Measurements from ENCODE around the gene KRTAP4-2.

Gene KRTAP4-2

DNA sequence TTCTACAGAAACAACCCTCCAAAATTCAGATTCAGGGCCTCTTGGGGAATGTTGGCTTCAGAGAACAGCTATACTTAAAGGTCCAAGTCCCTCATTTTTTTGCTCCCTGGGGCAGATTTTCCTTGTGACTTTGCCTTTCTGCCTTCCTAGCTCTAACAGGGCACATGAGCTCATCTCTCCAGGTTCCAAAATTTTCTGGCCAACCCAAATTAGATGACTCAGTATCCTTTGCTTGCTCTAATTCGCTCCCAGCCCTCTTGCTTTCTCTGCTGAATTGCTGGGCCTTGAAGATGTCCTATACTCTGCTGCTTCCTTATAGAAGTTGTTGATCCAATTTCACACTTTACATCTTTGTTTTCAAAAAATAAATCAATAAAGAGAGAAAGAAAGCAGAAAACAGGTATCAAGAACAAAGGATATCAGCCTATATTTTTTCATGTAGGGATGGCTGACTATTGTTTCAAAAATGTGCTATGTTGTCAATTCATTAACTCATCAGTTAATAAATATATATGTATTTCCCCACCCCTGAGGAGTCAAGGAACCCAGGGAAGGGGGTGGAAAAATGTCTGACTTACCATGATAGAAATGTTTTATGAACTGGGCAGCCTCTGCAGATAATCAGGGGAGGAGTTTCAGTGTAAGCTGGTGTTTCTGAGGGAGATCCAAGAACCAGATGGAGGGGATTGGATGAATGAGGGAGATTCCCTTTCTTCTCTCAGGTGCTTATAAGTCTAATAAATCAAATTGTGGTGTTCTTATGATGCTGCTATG, 1.0 kb upstream of the KRTAP4-2 start:
- Histone ChIP-seq H3K27ac (ENCODE audit: low read length) (no peak overlapping the region), H3K4me2 (ENCODE audit: insufficient read depth, low read length) (no peak overlapping the region)

DNA sequence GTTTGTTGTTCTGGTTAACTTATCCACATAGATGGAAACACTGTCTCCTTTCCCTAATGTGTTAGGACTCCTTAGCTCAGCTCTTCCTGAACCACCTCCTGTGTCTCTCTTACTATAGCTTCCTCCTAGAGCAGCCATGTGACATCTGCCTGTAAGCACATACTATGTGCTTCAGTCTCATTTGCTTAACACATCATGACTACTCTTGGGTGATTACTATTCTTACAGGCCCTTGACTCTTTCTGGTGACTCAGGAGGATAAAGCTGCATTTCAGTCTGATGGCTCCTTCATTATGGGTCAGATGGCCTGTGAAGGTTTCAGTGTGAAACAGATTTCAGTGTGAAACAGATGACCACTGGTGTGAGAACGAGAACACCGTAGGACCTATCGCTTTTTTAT, 320 bp upstream of the KRTAP4-2 start:
- no peaks in the 10 kb centered on the region for H3K4me1 ChIP-seq (ENCODE audit: insufficient read depth, low read length)
- H3K9ac ChIP-seq (ENCODE audit: low read depth, low read length): no peak overlapping the region
- no peaks in the 10 kb centered on the region for H3K9me3 ChIP-seq (ENCODE audit: insufficient read depth, low read length, severe bottlenecking)
- ATAC-seq (ENCODE audit: insufficient read depth, low read depth): no peak
- TF ChIP-seq, protein P1, sequence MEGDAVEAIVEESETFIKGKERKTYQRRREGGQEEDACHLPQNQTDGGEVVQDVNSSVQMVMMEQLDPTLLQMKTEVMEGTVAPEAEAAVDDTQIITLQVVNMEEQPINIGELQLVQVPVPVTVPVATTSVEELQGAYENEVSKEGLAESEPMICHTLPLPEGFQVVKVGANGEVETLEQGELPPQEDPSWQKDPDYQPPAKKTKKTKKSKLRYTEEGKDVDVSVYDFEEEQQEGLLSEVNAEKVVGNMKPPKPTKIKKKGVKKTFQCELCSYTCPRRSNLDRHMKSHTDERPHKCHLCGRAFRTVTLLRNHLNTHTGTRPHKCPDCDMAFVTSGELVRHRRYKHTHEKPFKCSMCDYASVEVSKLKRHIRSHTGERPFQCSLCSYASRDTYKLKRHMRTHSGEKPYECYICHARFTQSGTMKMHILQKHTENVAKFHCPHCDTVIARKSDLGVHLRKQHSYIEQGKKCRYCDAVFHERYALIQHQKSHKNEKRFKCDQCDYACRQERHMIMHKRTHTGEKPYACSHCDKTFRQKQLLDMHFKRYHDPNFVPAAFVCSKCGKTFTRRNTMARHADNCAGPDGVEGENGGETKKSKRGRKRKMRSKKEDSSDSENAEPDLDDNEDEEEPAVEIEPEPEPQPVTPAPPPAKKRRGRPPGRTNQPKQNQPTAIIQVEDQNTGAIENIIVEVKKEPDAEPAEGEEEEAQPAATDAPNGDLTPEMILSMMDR (IDR thresholded peaks at IDR 0.05; ENCODE audit: borderline replicate concordance, extremely low read depth, low read length, poor library complexity, severe bottlenecking): no peak
- TF ChIP-seq EZH2 (IDR thresholded peaks at IDR 0.05; ENCODE audit: borderline replicate concordance, low read depth, low read length, severe bottlenecking): no peak
- H3K27me3 ChIP-seq (ENCODE audit: insufficient read depth, low read length, poor library complexity): peaks cover 15% of the 10 kb centered on the region
- no peak for DNase-seq
- no peak overlapping the region for H3K4me2 ChIP-seq (ENCODE audit: insufficient read depth, low read length)
- H3K27ac ChIP-seq (ENCODE audit: low read length): no peak overlapping the region
- H3K4me3 ChIP-seq (ENCODE audit: low read depth in 1 of 2, low read length in 2 of 2): no peak overlapping the region
- H4K20me1 ChIP-seq (ENCODE audit: insufficient read depth, low read length): no peaks in the 10 kb centered on the region
- no peaks in the 10 kb centered on the region for H3K36me3 ChIP-seq (ENCODE audit: insufficient read depth, low read length)
- no peak overlapping the region for H2AFZ ChIP-seq (ENCODE audit: low read depth, low read length)
- H3K79me2 ChIP-seq (ENCODE audit: insufficient read depth, low read length): no peaks in the 10 kb centered on the region

More for the DNA sequence above, 1.0 kb upstream of the KRTAP4-2 start:
- H3K9me3 ChIP-seq (ENCODE audit: insufficient read depth, low read length, severe bottlenecking): no peaks in the 10 kb centered on the region
- no peaks in the 10 kb centered on the region for H3K4me1 ChIP-seq (ENCODE audit: insufficient read depth, low read length)
- no peaks in the 10 kb centered on the region for H4K20me1 ChIP-seq (ENCODE audit: insufficient read depth, low read length)
- H3K79me2 ChIP-seq (ENCODE audit: insufficient read depth, low read length): no peaks in the 10 kb centered on the region
- peaks cover 15% of the 10 kb centered on the region for H3K27me3 ChIP-seq (ENCODE audit: insufficient read depth, low read length, poor library complexity)
- DNase-seq (no peak), ATAC-seq (ENCODE audit: insufficient read depth, low read depth) (no peak)
- no peak for TF ChIP-seq EZH2 (IDR thresholded peaks at IDR 0.05; ENCODE audit: borderline replicate concordance, low read depth, low read length, severe bottlenecking)
- TF ChIP-seq, protein P1 (IDR thresholded peaks at IDR 0.05; ENCODE audit: borderline replicate concordance, extremely low read depth, low read length, poor library complexity, severe bottlenecking): no peak
- H3K9ac ChIP-seq (ENCODE audit: low read depth, low read length): no peak overlapping the region
- no peak overlapping the region for H2AFZ ChIP-seq (ENCODE audit: low read depth, low read length)
- no peak overlapping the region for H3K4me3 ChIP-seq (ENCODE audit: low read depth in 1 of 2, low read length in 2 of 2)
- H3K36me3 ChIP-seq (ENCODE audit: insufficient read depth, low read length): no peaks in the 10 kb centered on the region

DNA sequence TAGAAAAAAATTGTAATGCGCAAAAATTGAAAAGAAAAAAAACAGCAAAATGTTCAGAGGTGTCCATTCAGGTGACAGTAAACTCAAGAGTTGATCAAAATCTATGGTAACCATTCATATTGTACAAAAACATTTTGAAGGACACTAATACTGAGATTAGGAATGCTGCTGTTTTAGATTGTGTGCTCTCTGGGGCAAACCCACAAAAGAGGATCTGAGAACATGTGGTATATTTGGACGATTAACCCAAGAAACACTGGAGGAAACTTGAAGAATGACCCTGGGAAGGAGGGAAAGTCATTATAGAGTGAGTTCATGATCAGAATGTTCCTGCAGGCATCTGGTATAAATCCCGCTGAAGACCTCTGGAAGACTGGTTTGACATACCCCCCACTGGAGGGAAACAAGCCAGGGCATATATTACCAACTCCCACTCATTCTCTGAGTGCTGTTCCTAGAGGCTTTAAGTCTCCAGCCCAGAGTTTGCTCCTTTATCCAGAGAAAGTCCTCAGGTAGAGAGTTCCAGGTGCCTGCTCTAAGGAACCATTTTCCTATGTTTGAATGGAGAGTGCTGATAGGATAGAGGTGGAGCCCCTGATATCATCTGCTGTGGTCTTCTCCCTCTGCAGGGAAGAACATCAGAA, 1.2 kb downstream of the KRTAP4-2 start:
- Histone ChIP-seq H3K9ac (ENCODE audit: low read depth, low read length) (no peak overlapping the region), H3K27me3 (ENCODE audit: insufficient read depth, low read length, poor library complexity) (peaks cover 15% of the 10 kb centered on the region), H3K79me2 (ENCODE audit: insufficient read depth, low read length) (no peaks in the 10 kb centered on the region), H3K4me1 (ENCODE audit: insufficient read depth, low read length) (no peaks in the 10 kb centered on the region), H3K9me3 (ENCODE audit: insufficient read depth, low read length, severe bottlenecking) (no peaks in the 10 kb centered on the region), H3K36me3 (ENCODE audit: insufficient read depth, low read length) (no peaks in the 10 kb centered on the region), H4K20me1 (ENCODE audit: insufficient read depth, low read length) (no peaks in the 10 kb centered on the region), H2AFZ (ENCODE audit: low read depth, low read length) (no peak overlapping the region), H3K4me3 (ENCODE audit: low read depth in 1 of 2, low read length in 2 of 2) (no peak overlapping the region), H3K4me2 (ENCODE audit: insufficient read depth, low read length) (no peak overlapping the region), H3K27ac (ENCODE audit: low read length) (no peak overlapping the region)
- no peak for TF ChIP-seq EZH2 (IDR thresholded peaks at IDR 0.05; ENCODE audit: borderline replicate concordance, low read depth, low read length, severe bottlenecking)
- TF ChIP-seq, protein P1 (IDR thresholded peaks at IDR 0.05; ENCODE audit: borderline replicate concordance, extremely low read depth, low read length, poor library complexity, severe bottlenecking): no peak
- DNase-seq (no peak), ATAC-seq (ENCODE audit: insufficient read depth, low read depth) (no peak)
